GM21723 (cell line): ENCODE measurements around the gene A2M.

Source experiments
- ATAC-seq: cut with Tn5 transposase; IDR thresholded peaks from one replicate; pipeline ENCODE4 v1.9.1; 2021; ENCODE audit warnings: mild to moderate bottlenecking, moderate library complexity; ENCODE audit not compliant: unreplicated experiment

The A2M gene

DNA sequence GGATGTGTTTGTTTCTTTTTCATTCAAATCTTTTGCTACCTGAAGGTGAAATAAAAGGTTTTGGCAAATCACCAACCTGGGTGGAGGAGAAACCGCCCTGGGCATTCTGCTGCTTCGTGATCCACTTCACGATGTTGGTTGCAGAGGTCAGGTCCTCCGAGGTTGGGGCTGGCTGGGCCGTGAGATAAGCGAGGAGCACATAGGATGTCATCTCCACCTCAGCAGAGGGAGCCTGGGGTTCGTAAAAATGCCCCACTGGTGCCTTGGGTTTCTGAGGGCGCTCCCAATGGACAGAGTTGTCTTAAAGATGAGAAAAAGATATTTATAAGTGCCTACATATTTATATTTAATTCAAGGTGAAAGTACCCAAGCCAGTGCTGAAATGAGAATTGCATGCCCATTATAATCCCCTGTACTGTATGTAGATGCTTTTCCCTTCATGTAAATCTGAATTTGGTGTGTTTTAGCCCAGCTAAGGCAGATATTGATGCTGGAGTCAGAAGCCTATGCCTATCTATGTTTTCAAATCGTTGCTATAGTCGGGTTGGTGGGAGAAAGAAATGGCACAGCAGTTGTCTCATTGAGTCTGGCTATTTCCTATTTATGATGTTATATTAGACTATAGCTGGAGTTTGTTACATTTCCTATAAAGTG is 41.1 kb downstream of the A2M start:
- no peak for ATAC-seq

DNA sequence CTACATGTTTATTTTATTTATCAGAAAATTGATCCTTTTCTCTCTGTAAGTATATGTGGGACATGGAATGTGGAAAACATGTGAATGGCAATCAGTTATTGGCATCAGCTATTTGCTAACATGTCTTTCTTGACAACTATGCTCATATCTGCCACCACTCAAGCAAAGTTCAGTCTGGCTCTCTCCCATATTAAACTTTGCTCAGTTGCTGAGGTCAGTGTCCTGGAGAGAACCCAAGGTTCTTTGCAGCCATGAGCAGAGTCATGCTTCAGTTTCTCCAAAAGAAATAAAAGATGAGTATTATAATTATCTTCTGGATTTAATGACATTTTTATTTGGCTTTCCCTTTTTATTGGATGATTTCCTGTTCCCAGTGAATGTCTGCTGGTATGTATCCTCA is 42.6 kb downstream of the A2M start:
- ATAC-seq: no peak

DNA sequence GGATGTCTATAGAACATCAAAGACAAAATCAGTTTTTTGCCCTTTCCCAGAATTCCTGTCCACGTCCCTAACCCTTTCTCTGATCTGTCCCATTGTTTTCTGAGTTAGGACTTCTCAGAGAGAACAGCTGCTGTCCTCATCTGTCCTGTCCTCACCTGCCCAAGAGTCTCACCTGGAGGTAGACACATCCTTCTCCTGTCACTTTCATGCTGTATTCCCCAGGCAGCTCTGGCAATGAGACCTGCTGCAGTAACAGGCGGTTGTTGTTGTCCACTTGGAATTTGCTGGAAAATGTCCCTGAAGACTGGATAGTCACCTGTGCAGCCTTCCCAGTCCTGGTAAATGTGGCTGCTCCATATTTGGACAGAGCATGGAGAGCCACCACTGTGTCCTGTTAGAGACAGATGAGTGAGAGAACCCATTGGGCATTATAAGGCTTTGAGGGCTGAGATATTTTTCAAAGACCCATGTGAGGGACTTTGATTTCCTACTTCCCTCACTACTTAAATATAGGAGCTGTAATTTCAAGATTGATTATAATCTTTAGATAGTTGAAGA is 43.2 kb downstream of the A2M start:
- ATAC-seq: no peak

DNA sequence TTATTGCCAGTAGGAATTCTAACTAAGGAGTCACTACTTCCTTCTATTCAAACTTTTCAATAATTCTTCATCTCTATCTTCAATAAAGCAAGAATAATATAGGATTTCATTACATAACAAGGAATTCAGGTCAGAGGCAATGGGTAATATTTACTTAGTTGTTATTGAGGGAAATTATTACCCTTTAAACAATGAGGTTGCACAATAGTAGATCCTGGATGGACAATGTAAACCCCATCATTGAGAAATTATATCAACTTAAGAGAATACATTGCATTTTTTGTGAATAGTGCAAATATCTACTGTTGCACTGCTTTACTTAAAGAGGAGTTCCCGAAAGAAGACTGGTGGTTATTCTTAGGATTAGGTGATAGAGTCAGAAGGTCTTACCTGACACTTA is 43.8 kb downstream of the A2M start:
- ATAC-seq: no peak

DNA sequence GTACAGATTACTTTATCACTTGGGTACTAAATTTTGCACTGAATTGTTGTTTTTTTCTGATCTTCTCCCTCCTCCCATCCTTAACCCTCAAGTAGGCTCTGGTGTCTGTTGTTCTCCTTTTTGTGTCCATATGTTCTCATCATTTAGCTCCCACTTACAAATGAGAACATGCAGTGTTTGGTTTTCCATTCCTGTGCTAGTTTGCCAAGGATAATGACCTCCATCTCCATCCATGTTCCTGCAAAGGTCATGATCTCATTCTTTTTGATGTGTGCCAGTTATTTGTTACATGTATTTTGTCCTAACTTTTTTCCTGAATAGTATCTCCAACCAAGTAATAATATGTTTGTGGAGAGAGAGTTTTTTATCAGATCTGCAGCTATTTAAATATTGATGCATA is 44.2 kb downstream of the A2M start:
- ATAC-seq: no peak

DNA sequence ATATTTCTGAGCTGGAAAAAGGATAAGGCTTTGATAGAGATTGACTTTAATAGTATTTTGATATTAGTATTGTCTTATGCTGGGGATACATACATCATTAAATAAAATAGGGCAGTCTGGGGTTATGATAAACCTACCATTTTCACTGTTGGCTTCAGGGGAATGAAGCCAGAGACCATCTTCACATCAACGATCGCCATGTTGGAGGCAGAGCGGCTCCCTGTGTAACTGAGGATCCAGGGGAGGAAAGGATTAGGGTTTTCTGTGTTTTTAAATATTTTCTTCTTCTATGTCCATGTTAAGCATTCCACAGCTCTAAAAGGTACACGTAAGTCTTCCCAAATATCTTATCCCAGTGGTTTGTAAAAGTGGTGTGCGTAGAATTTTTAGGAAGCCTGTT is 45.4 kb downstream of the A2M start:
- no peak for ATAC-seq

DNA sequence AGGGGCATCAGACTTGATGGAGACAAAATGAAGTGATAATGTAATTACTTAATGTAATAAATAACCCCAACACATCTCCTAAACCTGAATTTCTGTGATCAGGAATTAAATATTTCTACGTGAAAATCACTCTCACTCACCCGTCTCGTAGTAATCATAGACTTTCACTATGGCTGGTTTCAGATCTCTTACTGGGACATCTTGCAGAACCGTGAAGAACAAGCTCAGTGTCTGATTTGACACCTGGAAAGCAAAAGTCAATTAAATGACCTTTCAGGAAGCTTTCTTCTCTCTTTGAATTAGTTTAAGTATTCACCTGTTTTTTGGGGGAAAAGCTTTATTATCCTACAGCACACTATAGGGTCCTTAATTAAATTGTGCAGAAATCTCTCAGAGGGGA is 47.1 kb downstream of the A2M start:
- no peak for ATAC-seq

DNA sequence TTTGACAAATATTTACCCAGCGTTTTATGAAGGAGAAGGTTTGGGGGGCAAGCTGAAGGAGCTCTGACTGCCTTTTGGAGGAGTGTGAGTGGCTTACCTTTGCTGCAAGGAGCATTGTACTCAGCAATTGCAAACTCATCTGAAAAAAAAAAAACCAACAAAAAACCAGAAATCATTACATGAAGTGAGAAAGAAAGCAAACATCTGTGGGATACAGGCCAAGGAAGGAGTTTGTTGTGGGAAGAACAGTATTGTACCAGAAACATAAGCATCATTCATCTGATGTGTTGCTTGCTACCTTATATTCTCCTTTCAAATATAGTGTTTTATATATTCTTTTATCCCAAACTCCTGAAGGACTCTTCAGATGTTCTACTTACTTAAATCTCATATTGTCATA is 47.6 kb downstream of the A2M start:
- no peak for ATAC-seq

DNA sequence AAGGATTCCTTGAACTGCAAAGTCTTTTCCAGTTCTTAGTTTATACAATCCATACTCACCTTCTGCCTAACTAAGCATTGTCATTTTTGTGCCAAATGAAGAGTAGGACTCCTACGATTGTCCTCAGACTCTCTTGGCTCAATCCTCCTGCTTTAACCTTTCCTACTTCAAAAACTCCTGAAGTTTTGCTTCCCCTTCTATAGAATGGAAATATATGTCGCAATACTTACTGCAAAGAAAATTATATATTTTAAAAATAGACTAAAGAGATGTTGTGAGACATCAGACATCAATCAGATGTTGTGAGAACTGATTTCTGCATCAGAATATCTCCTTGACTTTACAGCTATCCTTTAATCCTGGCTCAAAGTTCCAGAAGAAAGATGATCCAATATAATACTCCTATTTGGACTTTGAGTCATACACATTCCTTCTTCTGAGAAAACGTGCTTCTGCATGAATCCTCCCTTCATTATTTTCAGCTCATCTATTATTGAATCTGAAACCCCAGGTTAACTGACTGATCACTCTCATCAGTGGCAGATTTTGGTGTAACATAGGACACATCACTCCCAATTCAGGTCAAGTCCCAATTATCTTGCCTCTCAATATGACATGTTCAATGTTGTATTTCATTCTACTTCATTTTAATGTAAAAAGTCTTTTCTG is 48.8 kb downstream of the A2M start:
- ATAC-seq: no peak

DNA sequence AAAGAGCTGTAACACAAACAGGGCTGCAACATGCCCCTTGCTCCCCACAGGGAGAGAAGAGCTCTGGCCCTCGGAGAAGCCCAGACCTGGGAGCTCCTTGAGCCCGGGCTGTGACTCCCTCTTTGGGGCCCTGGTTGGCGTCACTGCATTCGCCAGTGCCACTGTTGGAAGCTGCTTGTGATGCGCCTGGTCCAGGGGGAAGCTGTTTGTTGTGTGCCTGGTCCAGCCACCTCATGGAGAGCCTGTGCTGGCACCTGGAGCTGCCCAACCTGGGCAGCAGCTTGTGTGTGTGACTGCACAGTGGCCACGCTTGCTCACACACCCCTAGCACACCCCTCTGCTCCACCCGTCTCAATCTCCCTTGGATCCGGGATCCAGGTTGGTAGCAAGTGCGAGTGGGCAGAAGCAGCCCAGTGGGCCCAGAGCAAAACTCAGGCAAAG is 49.5 kb downstream of the A2M start:
- no peak for ATAC-seq

DNA sequence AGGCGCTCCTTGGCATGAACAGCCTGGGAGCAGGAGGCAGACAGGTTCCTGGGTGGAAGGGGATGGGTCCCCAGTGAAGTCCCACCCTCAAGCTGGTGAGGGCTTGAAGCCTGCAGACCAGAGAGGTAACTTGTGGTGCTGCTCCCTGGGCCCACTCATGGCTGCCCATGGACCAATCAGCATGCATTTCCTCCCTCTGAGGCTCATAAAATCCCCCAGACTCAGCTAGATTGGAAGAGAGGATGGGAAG is 50.2 kb downstream of the A2M start:
- no peak for ATAC-seq

DNA sequence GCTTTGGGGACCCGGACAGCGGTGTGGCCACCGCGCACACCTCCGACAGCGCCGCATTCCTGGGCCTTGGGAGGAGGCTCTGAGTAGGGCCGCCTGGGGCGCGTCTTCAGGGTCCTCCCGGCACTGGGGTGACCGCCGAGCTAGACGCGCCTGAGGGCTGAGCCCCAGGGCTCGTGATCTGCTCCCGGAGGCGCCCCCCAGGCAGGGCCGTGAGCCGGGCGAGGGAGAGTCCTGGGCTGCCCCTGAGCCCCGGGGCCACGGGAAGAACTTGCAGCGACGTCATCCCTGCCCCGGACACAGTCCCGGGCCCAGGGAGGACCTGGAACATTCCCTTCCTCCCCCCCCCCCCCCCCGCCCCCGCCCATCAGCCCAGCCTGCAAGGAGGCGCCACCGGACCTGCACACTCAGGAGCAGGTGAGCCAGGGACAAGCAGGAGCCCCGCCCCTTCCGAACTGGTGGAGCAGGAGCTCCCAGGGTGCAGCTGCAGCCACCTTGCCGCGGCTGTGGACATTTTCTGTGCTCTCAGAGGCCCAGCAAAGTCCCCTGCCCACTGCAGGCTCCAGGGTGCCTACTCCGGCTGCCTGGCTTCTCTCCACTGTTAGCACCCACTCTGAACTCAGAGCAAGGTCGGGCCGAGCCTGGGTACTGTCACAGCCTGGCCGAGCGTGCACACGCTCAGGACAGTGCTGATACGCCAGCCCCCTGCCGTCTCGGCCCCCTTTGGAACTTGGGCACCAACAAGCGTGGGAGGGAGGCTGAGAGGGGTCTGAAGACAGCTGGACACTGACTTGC is 50.7 kb downstream of the A2M start:
- ATAC-seq: no peak

DNA sequence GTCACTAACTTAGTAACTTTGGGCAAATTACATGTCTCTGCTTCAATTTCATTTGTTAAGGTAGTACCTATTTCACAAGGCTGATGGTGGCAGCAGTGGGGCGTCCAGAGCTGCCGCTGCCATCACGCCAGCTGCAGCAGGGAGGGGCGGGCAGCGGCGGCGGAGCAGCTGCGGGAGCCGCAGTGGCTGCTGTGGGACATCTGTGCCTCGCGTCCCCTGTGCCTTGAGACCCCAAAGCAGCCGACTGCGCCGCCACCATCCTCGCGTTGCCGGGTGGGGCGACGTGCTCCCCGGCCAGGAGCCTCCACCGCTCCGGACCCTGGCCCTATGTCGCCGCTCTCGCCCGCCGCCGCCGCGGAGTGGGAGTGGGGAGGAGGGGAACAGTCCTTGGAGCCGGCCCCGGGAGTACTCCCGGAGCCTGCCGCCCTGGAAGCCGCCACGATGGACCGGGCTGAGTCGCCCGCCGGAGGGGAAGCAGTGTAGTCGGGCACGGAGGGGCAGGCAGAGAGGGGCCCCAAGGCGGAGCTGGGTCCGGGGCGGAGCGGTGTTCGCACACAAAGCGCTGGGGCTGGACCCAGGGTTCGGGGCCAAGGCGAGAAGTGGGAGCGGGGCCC is 51.4 kb downstream of the A2M start:
- peak; percentile 66 for ATAC-seq

DNA sequence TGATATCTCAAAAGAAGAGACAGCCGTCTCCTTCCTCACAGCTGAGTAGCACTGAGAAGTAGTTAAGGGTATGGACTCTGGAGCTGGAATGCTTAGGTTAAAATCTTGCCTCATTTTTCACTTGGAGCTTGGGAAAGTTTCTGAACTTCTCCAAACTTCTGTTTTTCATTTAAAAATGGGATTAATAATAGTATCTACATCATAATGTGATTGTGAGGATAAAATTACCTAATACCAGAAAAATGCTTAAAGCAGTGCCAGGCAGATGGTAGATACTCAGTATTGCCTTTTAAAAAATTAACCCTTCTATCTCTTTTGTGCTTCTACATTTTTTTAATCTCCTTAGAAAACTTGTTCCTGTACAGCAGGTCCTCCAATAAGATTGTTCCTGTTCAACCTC is 63.1 kb downstream of the A2M start:
- ATAC-seq: no peak

DNA sequence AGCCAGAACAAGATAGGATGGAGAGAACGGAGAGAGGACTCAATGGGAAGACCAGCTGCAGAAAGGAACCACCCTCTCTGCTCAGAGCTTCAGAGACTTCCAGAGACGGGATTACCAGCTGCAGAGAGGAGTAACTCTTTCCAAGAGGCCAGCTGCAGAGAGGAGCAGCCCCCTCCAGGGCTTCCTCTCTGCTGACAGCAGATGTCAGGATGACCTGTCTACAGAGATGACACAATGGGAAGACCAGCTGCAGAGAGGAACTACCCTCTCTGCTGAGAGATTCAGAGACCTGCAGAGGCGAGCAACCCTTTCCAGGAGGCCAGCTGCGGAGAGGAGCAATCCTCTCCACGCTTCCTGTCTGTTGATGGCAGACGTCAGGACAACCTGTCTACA is 64.6 kb downstream of the A2M start:
- ATAC-seq: no peak

DNA sequence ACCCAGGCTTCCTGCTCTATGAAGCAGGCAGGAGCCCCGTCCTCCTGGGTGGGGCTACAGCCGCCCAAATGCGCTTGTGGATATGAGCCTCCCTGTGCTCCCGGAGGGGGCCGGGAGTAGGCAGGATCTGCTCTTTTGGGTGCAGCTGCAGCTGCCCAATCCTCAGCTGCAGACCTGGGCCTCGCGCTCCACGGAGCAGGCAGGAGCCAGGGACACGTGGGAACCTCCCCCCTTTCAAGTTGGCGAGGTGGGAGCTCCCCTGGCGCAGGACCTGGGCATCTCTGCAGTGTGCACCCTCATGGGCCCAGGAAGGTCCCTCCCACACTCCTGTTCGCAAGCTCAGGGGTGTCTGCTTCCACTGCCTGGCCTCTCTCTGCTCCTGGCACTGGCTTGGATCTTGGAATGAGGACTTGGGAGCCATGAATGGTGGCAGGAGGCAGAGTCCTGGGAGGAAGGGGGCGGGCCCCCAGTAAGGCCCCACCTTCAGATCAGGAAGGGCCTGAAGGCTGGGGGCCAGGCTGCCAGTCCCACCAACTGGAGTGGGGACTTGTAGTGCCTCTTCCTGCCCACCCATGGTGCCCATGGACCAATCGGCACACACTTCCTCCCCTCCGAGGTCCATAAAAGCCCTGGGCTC is 65.1 kb downstream of the A2M start:
- ATAC-seq: no peak

DNA sequence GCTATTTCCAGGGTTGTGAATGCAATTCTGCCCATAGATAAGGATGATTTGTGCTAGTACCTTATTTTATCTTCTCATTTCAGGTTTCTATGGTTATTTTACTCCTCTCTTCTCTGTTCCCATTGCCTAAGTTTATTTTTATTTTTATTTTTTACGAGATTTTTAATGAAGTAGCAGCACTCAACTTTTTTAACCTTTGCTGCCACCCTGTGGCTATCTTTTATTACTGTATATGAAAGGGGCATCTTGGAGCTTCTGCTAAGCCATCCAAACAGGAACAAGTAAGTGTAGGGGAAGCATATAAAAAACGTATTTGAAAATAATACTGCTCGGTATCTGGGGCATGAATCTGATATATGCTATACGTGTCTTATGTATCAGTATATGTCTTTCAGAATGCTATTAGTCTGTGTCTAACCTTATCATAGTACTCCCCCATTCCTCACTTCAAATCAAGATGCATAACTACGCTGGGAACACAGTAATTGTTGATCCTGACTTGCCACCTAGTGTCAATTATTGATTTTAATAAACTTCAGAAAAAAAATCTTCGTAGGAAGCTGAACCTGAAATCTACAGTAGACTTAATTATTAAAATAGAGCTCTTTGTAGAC is 66.1 kb downstream of the A2M start:
- no peak for ATAC-seq

DNA sequence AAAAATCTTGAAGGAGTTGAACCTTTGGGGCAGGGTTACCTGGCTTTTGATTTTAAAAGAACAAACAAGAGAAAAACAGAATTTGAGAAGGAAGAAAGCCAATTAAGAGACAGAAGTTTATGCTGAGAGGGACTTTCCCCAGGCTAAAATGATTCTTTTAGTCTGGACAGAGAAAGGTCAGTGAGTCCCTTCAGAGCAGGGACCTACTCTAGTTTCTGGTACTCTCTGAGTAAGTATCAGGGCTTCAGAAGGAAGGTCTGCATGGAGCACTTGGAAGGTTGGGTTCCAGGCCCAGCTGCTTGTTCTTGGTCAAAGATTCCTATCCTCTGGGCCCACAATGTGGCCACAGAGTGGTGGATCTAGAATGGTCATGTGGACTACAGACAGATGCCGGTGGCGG is 66.8 kb downstream of the A2M start:
- no peak for ATAC-seq

DNA sequence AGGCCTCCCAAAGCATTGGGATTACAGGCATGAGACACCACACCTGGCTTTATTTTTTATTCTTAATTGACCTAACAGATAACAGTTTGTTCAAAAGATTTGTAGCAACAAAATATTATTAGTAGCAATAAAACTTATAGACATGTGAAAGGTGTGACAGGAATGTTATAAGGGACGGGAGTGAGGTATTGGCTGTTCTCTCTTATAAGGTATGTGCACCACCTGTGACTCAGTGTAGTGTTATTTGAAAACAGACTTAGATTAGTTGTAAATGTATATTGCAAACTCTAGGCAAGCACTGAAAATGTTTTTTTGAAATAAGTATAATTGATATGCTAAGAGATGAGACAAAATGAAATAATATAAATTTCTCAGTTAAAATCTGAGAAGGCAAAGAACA is 68.6 kb downstream of the A2M start:
- ATAC-seq: no peak

DNA sequence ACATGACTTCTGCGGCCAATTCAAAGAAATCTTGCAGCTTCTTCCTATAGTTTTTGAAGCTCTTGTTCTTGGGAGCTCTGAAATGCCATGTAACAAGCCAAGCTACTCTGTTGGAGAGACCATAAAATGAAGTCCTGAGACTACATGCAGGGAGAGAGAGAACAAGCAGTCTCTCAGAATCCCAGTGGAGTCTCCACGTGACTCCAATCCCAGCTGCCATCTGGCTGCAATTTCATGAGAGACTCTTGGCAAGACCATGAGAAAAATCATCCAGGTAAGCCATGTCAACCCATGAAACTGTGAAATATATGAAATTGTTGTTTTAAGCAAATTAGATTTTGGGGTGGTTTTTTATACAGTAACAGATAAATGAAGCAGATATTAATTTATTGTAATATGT is 72.0 kb downstream of the A2M start:
- ATAC-seq: no peak

DNA sequence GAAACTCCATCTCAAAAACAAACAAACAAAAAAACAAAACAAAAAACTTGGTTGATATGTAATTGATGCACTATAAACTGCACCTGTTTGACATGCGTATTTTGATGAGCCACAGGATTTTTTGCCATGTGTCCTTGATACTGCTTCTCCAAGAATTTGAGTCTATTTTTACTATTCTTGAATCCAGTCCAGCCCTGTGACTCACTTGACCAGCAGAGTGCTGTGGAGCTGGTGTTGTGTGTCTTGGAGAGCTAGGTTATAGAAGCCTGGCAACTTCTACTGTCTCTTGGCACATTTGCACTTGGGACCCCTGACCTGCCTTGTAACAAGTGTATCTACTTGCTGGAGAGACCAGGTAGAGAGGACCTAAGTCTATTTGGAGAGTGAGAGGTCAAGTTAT is 74.4 kb downstream of the A2M start:
- no peak for ATAC-seq
